Stimulated activated CD4-positive, alpha-beta T cell treated with anti-CD3 and anti-CD28 coated beads, Interleukin-2, amount 100 ng/mL, for 24 hours (primary cell): Measurements from ENCODE around the gene CAPZA2.
"Not testable (repeated sequence)": the region's sequence is repeated elsewhere in the genome, so short reads cannot be mapped to it uniquely, and the experiment has no call there.

Experiments used
- DNase-seq, 2 donors: peaks; one replicate each; pipeline ENCODE4 v3.0.0-alpha.2; 2020

Gene CAPZA2

DNA sequence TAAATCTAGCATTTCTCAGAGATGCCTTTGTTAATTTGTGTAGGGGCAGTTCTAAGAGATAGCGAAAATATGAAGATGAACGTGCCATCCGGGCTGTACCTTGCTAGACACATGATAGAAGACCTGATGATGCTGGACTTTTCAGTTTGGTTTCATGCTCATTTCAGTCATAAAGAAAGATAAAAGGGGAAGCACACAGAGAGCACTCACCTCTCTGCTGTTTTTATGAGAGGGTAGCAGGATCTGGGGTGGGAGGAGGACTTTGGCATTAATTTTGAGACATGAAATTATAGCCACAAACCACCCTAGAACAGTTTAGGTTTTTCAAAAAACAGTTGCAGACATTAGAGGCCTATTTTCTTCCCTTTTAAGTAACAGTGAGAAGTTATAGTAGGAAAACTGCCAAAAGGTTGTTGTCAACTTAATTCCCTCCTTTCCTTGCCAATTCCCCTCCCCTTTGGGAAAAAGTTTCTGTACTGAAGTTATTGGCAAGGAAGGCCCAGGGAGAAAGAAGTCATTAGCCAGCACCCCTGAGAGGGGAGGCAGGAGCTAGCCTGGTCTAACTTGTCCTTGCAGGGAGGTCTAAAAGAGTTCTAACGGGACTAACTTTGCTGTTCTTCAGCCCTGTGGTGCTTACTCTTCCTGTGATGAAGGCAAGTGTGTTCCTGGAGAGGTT lies 93.6 kb downstream of the CAPZA2 start:
- DNase-seq: no peak

DNA sequence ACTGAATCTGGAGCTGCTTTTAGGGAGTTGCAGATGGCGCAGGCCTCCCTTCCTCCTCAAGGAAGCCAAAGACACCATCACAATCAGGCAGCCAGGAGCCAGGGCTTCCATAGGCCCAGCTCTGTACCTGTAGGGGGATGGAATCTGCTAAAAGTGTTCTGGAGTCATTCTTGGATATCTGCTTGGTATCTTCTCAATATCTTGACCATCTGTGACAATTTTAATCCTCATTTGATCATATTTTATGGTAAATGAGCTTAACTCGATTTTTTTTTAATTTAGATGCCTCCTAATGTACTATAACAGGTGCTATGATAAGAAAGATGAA lies 94.1 kb downstream of the CAPZA2 start:
- no peak for DNase-seq

DNA sequence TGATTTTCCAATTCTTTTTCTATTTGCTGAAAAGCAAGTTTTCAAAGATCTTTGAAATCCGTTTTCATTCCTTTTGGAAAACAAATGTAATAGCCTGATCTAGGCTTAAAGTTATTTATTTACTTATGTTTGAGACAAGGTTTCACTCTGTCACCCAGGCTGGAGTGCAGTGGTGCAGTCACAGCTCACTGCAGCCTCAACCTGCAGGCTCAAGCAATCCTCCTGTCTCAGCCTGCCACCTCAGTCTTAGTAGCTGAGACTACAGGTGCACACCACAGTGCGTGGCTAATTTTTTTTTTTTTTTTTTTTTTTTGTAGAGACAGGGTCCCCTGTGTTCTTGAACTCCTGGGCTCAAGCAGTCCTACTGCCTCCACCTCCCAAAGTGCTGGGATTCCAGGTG lies 95.5 kb downstream of the CAPZA2 start:
- no peak for DNase-seq

DNA sequence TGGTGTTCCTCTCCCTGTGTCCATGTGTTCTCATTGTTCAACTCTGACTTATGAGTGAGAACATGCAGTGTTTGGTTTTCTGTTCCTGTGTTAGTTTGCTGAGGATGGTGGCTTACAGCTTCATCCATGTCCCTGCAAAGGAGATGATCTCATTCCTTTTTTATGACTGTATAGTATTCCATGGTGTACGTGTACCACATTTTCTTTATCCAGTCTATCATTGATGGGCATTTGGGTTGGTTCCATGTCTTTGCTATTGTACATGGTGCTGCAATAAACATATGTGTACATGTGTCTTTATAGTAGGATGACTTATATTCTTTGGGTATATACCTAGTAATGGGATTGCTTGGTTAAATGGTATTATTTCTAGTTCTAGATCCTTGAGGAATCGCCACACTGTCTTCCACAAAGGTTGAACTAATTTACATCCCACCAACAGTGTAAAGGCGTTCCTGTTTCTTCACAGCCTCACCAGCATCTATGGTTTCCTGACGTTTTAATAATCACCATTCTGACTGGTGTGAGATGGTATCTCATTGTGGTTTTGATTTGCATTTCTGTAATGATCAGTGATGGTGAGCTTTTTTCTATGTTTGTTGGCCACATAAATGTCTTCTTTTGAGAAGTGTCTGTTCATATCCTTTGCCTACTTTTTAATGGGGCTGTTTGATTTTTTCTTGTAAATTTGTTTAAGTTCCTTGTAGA lies 99.7 kb downstream of the CAPZA2 start:
- DNase-seq: not testable (repeated sequence)

DNA sequence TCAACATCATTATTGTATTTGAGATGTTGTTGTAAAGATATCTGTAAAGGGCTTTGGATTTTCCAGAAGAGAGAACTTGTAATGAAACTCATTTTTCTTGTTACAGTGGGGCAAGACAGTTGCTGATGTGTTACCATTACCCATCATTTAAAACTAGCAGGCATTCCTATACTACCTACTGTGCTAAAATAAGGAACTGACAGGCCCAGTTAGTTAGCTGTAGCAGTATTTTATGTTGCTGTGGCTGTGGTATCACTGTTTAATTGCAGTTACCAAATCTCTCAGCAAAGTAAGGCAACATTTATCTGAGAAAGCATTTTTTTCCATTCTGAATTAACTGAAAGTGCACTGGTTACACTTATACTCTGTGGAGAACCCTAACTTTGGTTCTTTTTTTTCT lies 100.8 kb downstream of the CAPZA2 start:
- no peak for DNase-seq

DNA sequence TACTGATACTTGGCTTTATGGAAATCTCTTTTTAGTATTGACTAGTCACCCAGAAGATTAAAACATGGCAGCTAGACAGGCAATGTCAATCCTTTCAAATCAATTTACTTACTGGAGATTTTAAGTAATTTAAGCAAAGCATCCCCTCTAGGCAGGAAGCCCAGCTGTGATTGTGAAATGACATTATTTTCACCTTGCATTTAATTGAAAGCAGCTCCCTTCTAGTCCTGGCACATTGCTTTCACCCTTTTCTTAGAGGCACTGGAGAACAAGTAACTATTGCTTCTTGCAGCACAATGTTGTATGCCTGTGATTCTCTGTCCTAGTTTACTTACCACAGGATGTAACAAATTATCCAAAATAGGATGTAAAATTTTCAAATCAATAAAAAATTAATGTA lies 104.2 kb downstream of the CAPZA2 start:
- no peak for DNase-seq

DNA sequence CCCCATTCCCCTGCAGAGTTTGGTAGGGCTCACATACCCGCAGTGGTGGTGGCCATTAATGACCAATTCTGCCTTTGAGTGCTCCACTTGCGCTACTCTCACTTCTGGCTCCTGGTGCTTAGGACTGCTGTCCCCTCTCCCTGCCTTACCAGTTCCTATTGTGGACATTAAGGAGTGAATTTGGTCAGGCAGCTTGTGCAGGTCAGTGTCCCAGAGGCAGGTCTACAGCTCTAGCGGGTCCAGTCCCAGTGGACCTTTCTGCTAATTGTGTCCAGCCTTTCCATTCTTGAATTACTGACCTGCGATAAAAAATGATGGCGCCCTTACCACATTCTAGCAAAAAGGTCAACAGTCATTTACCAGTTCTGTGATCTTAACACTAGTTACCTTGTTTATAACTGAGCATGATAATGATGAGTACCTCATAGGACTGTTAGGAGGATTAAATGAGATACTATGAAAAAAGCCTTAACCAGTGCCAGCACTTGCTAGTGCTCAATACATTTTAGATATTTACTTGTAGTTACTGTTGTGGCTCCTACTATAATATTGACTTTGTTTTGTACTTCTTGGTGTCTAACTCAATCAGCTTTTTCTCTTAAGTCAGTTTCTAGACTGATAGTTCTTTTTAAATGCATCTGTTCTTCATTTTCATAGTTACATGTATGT lies 105.0 kb downstream of the CAPZA2 start:
- no peak for DNase-seq

DNA sequence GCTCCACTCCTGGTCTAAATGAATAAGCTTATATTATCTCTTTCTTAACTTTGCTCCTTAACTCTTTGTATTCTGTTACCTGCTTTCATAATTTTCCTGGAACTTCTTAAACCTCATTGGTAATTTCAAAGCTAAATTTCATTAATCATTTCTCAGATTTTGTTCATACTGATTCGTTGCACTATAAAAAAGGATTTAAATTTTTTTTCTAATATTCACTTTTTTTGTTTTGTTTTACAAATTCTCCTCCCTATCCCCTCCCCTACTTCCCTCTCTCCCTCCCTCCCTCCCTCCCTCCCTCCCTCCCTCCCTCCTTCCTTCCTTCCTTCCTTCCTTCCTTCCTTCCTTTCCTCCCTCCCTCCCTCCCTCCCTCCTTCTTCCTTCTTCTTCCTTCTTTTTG lies 105.6 kb downstream of the CAPZA2 start:
- no peak for DNase-seq

DNA sequence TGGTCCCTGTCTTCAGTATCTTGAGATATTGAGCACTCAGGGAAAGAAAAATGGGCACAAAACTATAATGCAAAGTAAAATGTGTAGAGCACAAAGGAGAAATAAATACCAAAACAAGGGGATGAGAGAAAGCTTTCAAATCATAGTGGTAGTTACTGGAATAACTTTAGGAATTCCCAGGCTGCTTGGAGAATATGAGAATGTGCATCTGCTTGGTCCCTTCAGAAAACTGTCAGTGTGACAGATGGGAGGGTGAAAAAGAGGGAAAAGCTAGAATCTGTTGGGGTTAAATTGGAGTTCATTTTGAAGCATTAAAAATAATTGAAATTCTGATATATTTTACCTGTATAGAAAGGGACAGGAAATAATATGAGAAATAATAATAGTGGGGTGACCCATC lies 106.2 kb downstream of the CAPZA2 start:
- no peak for DNase-seq

DNA sequence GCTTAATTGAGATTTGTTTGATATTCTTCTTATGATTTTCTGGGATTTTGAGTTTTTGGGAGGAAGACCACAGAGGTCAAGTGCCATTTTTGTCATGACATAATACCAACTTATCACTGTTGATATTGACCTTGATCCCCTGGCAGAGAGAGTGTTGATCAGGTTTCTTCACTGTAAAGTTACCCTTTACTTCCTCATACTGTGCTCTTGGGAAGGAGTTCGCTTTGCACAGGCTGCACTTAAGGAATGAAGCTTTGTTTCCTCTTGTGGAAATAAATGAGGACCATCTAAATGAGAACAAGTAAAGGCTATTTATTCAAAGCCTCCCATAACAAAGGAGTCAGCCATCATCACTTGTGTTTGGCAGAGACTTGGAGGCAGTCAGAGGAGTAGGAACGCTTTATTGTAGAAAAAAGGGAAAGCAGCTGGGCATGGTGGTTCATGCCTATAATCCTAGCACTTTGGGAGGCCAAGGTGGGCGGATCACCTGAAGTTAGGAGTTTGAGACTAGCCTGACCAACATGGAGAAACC lies 107.0 kb downstream of the CAPZA2 start:
- DNase-seq: no peak

DNA sequence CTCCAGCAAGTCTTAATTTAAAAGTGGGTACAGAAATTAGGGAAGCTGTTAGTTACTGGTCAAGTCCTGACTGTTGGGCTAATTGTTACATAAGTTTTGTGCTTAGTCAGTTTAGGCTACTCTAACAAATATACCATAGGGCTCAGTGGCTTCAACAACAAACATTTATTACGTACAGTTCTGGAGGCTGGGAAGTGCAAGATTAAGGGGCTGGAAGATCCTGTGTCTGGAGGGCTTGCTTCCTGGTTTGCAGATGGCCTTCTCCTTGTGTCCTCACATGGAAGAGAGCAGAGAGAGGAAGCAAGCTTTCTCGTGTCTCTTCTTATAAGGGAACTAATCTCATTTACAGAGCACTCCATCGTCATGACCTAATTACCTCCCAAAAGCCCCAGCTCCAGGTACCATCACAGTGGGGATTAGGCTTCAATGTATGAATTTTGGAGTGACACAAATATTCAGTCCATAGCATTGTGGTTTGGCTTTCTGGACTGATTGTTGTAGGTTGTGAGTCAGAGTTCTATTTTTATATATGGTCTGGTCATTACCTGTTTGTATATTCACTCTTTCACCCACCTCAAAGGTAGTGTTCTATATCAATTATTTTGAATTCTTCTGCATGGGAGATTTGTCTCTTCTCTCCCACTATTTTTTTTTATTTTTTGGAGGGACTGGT lies 108.0 kb downstream of the CAPZA2 start:
- no peak for DNase-seq

DNA sequence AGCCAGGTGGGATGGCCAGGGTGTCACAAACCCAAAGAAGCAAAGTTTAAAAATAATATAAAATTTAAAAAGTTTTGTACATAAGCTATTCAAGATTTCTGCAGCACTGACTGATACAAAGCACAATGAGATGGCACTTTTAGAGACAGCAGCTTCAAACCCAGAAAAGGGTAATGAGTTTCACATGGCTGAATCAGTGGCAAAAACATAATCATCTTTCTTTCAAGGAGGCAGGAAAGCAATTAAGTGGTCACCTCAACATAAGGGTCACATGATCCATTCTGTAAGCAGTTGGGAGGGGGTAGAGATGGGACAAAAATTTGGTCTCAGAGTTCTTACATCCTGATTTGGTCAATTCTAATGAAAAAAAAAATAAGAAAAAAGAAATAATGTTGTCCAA lies 108.8 kb downstream of the CAPZA2 start:
- DNase-seq: not testable (repeated sequence)
